K562 (cell line): ENCODE measurements around the gene EFNA5. TPM values are rescaled to one million over a fixed set of nuclear protein-coding genes. Genes with fewer than 3 reads are reported as not detected.

Experiments used
- ATAC-seq: fragments of 200-7000 bp; cut with Tn5 transposase; 3 replicates; pipeline ENCODE4 v1.9.1; 2020; ENCODE audit warnings: moderate library complexity
- BruUV-seq: library from RNA; stranded (reverse); fragments of 400-500 nt; replicated peaks from 2 replicates; lab custom pipeline; 2021; lab: Mats Ljungman, UMichigan
- CTCF ChIA-PET: fragments of 300-600 bp; formaldehyde crosslinking; extraction: SDS; loops from one replicate; lab custom pipeline; 2021; ENCODE audit warnings: low intra/inter-chr PET ratio; lab: Yijun Ruan, JAX
- POLR2A ChIA-PET: fragments of 300-600, 350-650 bp; sonication (Branson Sonifier 250); formaldehyde crosslinking; extraction: SDS; loops from one replicate; lab custom pipeline; 2021; ENCODE audit warnings: antibody characterized with exemption, inconsistent platforms; lab: Yijun Ruan, JAX
- DNase-seq, 4 experiments: peaks; one replicate each; pipeline versions ENCODE4 v3.0.0 to v3.0.0-alpha.2; 2011 to 2018; ENCODE audit warnings: low spot score in 3 of 4, mixed read lengths in 3 of 4; ENCODE audit errors: extremely low read depth in 1 of 4
- FAIRE-seq: peaks from 2 replicates; lab custom pipeline; 2011; peaks lifted over from hg19 to GRCh38; lab: Jason Lieb, UNC
- H2AFZ ChIP-seq: 2 replicates; pipeline ENCODE4 v1.6.0; 2011; ENCODE audit warnings: low read depth, low read length, control low read depth, inconsistent platforms
- H3K27ac ChIP-seq: fragments of 200-600 bp; 3 replicates; pipeline ENCODE4 v1.8.0; 2011; ENCODE audit warnings: low read depth, mild to moderate bottlenecking, control low read depth, inconsistent platforms, low read length, moderate library complexity, mixed read lengths; ENCODE audit errors: extremely low read depth
- H3K27me3 ChIP-seq, 2 experiments: fragments of 300-600 bp in 1 of 2; 2 replicates in 1 of 2; 3 replicates in 1 of 2; pipeline versions ENCODE4 v1.6.0 to v1.8.0; 2011; ENCODE audit warnings: inconsistent platforms in 2 of 2, low read length in 2 of 2, mild to moderate bottlenecking in 1 of 2, mixed read lengths in 1 of 2, moderate library complexity in 1 of 2; ENCODE audit not compliant: control insufficient read depth in 2 of 2, insufficient read depth in 2 of 2
- H3K36me3 ChIP-seq: fragments of 300-600 bp; 3 replicates; pipeline ENCODE4 v1.8.0; 2011; ENCODE audit warnings: mild to moderate bottlenecking, low read length, inconsistent platforms; ENCODE audit not compliant: control insufficient read depth, insufficient read depth
- H3K4me1 ChIP-seq, 2 experiments: fragments of 200-600 bp in 1 of 2; replicated peaks in 1 of 2; 2 replicates in 1 of 2; 3 replicates in 1 of 2; pipeline versions ENCODE4 v1.5.1 to v1.8.0; 2011; ENCODE audit warnings: inconsistent platforms in 2 of 2, low read length in 2 of 2, mild to moderate bottlenecking in 1 of 2, mixed read lengths in 1 of 2, moderate library complexity in 1 of 2; ENCODE audit not compliant: control insufficient read depth in 2 of 2, insufficient read depth in 2 of 2
- H3K4me2 ChIP-seq: 2 replicates; pipeline ENCODE4 v1.6.1; 2011; ENCODE audit warnings: low read length, control low read depth, inconsistent platforms, mixed read lengths; ENCODE audit not compliant: insufficient read depth
- H3K4me3 ChIP-seq: fragments of 200-600 bp; sonication (generic), shearing (Covaris generic); 2 replicates; pipeline ENCODE4 v1.5.1; 2016; ENCODE audit warnings: control low read depth, inconsistent platforms
- H3K79me2 ChIP-seq: fragments of 200-600 bp; 3 replicates; pipeline ENCODE4 v1.8.0; 2011; ENCODE audit warnings: low read length, inconsistent platforms; ENCODE audit not compliant: control insufficient read depth, insufficient read depth
- H3K9ac ChIP-seq, 2 experiments: 2 replicates each; pipeline versions ENCODE4 v1.6.0 to v1.6.1; 2011; ENCODE audit warnings: low read depth in 2 of 2, low read length in 2 of 2, control low read depth in 1 of 2, inconsistent platforms in 1 of 2, mild to moderate bottlenecking in 1 of 2, mixed read lengths in 1 of 2; ENCODE audit not compliant: insufficient read depth in 1 of 2
- H3K9me1 ChIP-seq: one replicate; pipeline ENCODE4 v1.6.0; 2011; ENCODE audit warnings: inconsistent platforms, mild to moderate bottlenecking, low read length, moderate library complexity; ENCODE audit not compliant: control insufficient read depth, insufficient read depth
- H3K9me3 ChIP-seq: replicated peaks from 2 replicates; pipeline ENCODE4 v1.5.1; 2011; ENCODE audit warnings: low read depth, low read length, inconsistent platforms; ENCODE audit not compliant: control insufficient read depth, insufficient read depth
- H4K20me1 ChIP-seq: replicated peaks from 2 replicates; pipeline ENCODE4 v1.6.1; 2011; ENCODE audit warnings: low read length, inconsistent platforms, mixed read lengths; ENCODE audit not compliant: control insufficient read depth, insufficient read depth
- ARID4B ChIP-seq: sonication (generic); formaldehyde crosslinking; IDR thresholded peaks from 2 replicates; pipeline ENCODE4 v1.8.0; 2022; ENCODE audit warnings: mild to moderate bottlenecking, missing genetic modification reagents
- BRD9 ChIP-seq: fragments of 450-650 bp; IDR thresholded peaks from 2 replicates; pipeline ENCODE4 v1.6.1; 2018; ENCODE audit warnings: low read depth; ENCODE audit not compliant: partially characterized antibody
- CGGBP1 ChIP-seq: fragments of 250-450 bp; sonication (Bioruptor Pico); IDR thresholded peaks from 2 replicates; pipeline ENCODE4 v1.9.0; 2021; ENCODE audit warnings: mild to moderate bottlenecking
- CTCF ChIP-seq, 3 experiments: IDR thresholded peaks in 2 of 3; conservative IDR thresholded peaks in 1 of 3; 2 replicates each; pipeline ENCODE4 v1.5.1; 2011 to 2012; ENCODE audit warnings: low read length in 3 of 3, mild to moderate bottlenecking in 3 of 3, control low read depth in 2 of 3, improper control_type of control experiment in 1 of 3, inconsistent platforms in 1 of 3, low read depth in 1 of 3, mixed read lengths in 1 of 3, moderate library complexity in 1 of 3; ENCODE audit not compliant: insufficient read depth in 2 of 3
- HNRNPUL1 ChIP-seq: fragments of 200-400 bp; formaldehyde crosslinking; IDR thresholded peaks from 2 replicates; pipeline ENCODE4 v1.6.1; 2017; ENCODE audit warnings: low read length
- ILK ChIP-seq: fragments of 450-650 bp; IDR thresholded peaks from 2 replicates; pipeline ENCODE4 v1.6.1; 2016; ENCODE audit warnings: missing genetic modification characterization, low read depth, mild to moderate bottlenecking, missing compliant biosample characterization, moderate library complexity, borderline replicate concordance
- NFE2 ChIP-seq: IDR thresholded peaks from 2 replicates; pipeline ENCODE4 v1.6.1; 2014; ENCODE audit warnings: antibody characterized with exemption, low read depth
- POLR3G ChIP-seq: IDR thresholded peaks from 2 replicates; pipeline ENCODE4 v1.6.1; 2011; ENCODE audit not compliant: insufficient read length, insufficient replicate concordance; ENCODE audit errors: extremely low read depth
- RBM17 ChIP-seq: fragments of 200-400 bp; formaldehyde crosslinking; IDR thresholded peaks from 2 replicates; pipeline ENCODE4 v1.6.1; 2017; ENCODE audit warnings: low read depth, mild to moderate bottlenecking, low read length, borderline replicate concordance
- SNRNP70 ChIP-seq: fragments of 200-400 bp; formaldehyde crosslinking; optimal IDR thresholded peaks from 2 replicates; pipeline ENCODE3; 2017; ENCODE audit warnings: low read depth, low read length
- ZC3H11A ChIP-seq: IDR thresholded peaks from 2 replicates; pipeline ENCODE4 v1.6.1; 2012; ENCODE audit warnings: low read depth, low read length, improper control_type of control experiment
- ZNF212 ChIP-seq: fragments of 450-650 bp; formaldehyde crosslinking; IDR thresholded peaks from 2 replicates; pipeline ENCODE4 v1.4.0; 2020; ENCODE audit warnings: mild to moderate bottlenecking
- ZNF431 ChIP-seq: sonication (generic); formaldehyde crosslinking; IDR thresholded peaks from 2 replicates; pipeline ENCODE4 v1.8.0; 2022; ENCODE audit warnings: mild to moderate bottlenecking, missing genetic modification reagents
- ZNF785 ChIP-seq: fragments of 250-450 bp; sonication (Bioruptor Pico); IDR thresholded peaks from 2 replicates; pipeline ENCODE4 v1.4.0; 2020; ENCODE audit warnings: mild to moderate bottlenecking
- WGBS: fragments of 100-300 bp; shearing (Covaris generic); methylation state at CpG from one replicate; pipeline ENCODE4 v1.1.6; 2016; ENCODE audit warnings: low coverage, mixed read lengths; ENCODE audit not compliant: insufficient coverage; ENCODE audit errors: missing lambda C conversion rate; 5-methylcytosine and 5-hydroxymethylcytosine counted together
- in situ Hi-C: fragments of 300-500 bp; cut with MboI; formaldehyde crosslinking; loops from 4 replicates; pipeline ENCODE4 v1.15.0; 2018; ENCODE audit warnings: inconsistent platforms, mixed read lengths
- intact Hi-C: fragments of 100-400 bp; cut with micrococcal nuclease; formaldehyde crosslinking; loops from 2 replicates; pipeline ENCODE4 v1.14.2; 2022
- polyA plus RNA-seq, 8 experiments: library from polyadenylated mRNA; depleted of rRNA in 4 of 8; stranded (reverse) in 5 of 8; unstranded in 3 of 8; fragments of >200 nt; fragmentation: Nextera tagmentation in 2 of 8; fragmentation: Illumina TruSeq in 1 of 8; extraction: Ambion mirVana in 2 of 8; extraction: Trizol in 1 of 8; gene quantifications; 2 replicates each; pipeline versions ENCODE4 v1.2.1 to v1.2.3, GENCODE V29; 2011 to 2014; ENCODE audit warnings: inconsistent platforms in 1 of 8, missing spikeins in 1 of 8
- total RNA-seq, 7 experiments: library from RNA; depleted of rRNA in 6 of 7; stranded (reverse); fragments of >200 nt in 6 of 7; fragmentation: Illumina TruSeq in 2 of 7; extraction: Trizol in 2 of 7; gene quantifications; 2 replicates each; pipeline versions ENCODE4 v1.2.1 to v1.2.3, GENCODE V29; 2011 to 2021; ENCODE audit warnings: low replicate concordance in 1 of 7

EFNA5 gene
- total and polyA plus RNA-seq, 9 of the 15 experiments (the other 6 are each of a cell fraction or from before 2014, with no cell fraction given), result 0.20 TPM; not detected in 8

GRCh38 chr5:107673368-107674136 is 2.8 kb upstream of the EFNA5 start (continued):
- peak; percentile 67 to 89 (median 68) for TF ChIP-seq CTCF (IDR thresholded peaks at IDR 0.05 in 2 of 3, conservative IDR thresholded peaks at IDR 0.05 in 1 of 3; ENCODE audit: insufficient read depth in 2 of 3, low read depth in 1 of 3, low read length in 3 of 3)

GRCh38 chr5:107673039-107673367 is 2.3 kb upstream of the EFNA5 start:
- H3K4me2 ChIP-seq, result no peak overlapping the region
- H3K9me1 ChIP-seq, result no peaks in the 10 kb centered on the region
- no peaks in the 10 kb centered on the region for H3K79me2 ChIP-seq
- no TSS peak for BruUV-seq
- ChIA-PET POLR2A (no interaction called here), CTCF (no interaction called here)
- ATAC-seq (no peak), FAIRE-seq (no peak), DNase-seq (no peak)
- no peaks in the 10 kb centered on the region for H3K9me3 ChIP-seq
- H3K9ac ChIP-seq, result no peak overlapping the region
- H3K4me1 ChIP-seq, result peaks cover 0 to 10% of the 10 kb centered on the region in 2 experiments; a peak in 2 of 5 replicates
- no peak overlapping the region for H3K4me3 ChIP-seq
- no peaks in the 10 kb centered on the region; a peak in 1 of 5 replicates for H3K27me3 ChIP-seq
- H4K20me1 ChIP-seq, result no peaks in the 10 kb centered on the region
- in situ Hi-C loops (no loop called here), intact Hi-C loops (loop anchor here (10.0 kb wide), 2 partner anchors 428 to 672 kb away; no protein-coding TSS in a partner anchor)
- no peak overlapping the region for H2AFZ ChIP-seq
- no peaks in the 10 kb centered on the region for H3K36me3 ChIP-seq
- H3K27ac ChIP-seq, result no peak overlapping the region
- 2% methylated on average over 11 of the region's 11 CpGs for WGBS
- TF ChIP-seq ZNF431 (no peak), NFE2 (no peak), ZNF212 (no peak), ZNF785 (CRISPR knock-in tag) (no peak), POLR3G (no peak), SNRNP70 (no peak), ILK (tag) (no peak), ARID4B (CRISPR knock-in tag) (no peak), ZC3H11A (no peak), BRD9 (no peak), HNRNPUL1 (no peak), RBM17 (no peak), CGGBP1 (CRISPR knock-in tag) (no peak)
